ENCODE results near the gene MMP24OS. TPM values are rescaled to one million over a fixed set of nuclear protein-coding genes. Genes with fewer than 3 reads are reported as not detected.

The MMP24OS gene
- total RNA-seq, 1 donor from 2014 or later: 47.9 TPM

GRCh38 chr20:35305682-35306556 is 28.0 kb upstream of the MMP24OS start:
- H3K4me3 Mint-ChIP-seq: no peak overlapping the region
- peaks cover 28% of the 10 kb centered on the region for H3K36me3 Mint-ChIP-seq (ENCODE audit: low read depth)
- peak overlapping the region; percentile 41 for H3K27ac Mint-ChIP-seq
- ATAC-seq (ENCODE audit: low read depth) (peak; percentile 72), DNase-seq (no peak)
- no peak for TF ChIP-seq CTCF (IDR thresholded peaks at IDR 0.05)
- ChIA-PET CTCF (interaction anchor here (0.9 to 1.9 kb wide), 4 partner anchors 11 to 141 kb away, joined by 3 to 5 read pairs (median 4); no protein-coding TSS in a partner anchor), POLR2A (interaction anchor here (0.6 to 1.7 kb wide), 5 partner anchors 28 to 863 kb away, joined by 3 to 7 read pairs (median 3); partner anchors contain the start of gene MMP24OS)
- intact Hi-C loops (cut with micrococcal nuclease): no loop called here
- no peaks in the 10 kb centered on the region for H3K27me3 Mint-ChIP-seq
- H3K4me1 Mint-ChIP-seq: peaks cover 11% of the 10 kb centered on the region
- H3K9me3 Mint-ChIP-seq: no peaks in the 10 kb centered on the region

GRCh38 chr20:35304956-35305355 is 27.0 kb upstream of the MMP24OS start:
- ChIA-PET CTCF (interaction anchor here (0.6 to 2.4 kb wide), 4 partner anchors 12 to 142 kb away, joined by 3 to 14 read pairs (median 4); no protein-coding TSS in a partner anchor), POLR2A (interaction anchor here (0.6 to 1.7 kb wide), 4 partner anchors 27 to 610 kb away, joined by 3 to 7 read pairs (median 4); partner anchors contain the start of gene MMP24OS)
- Mint-ChIP-seq H3K9me3 (no peaks in the 10 kb centered on the region), H3K4me1 (peaks cover 11% of the 10 kb centered on the region), H3K27ac (no peak overlapping the region), H3K36me3 (ENCODE audit: low read depth) (peaks cover 24% of the 10 kb centered on the region), H3K27me3 (no peaks in the 10 kb centered on the region), H3K4me3 (no peak overlapping the region)
- no peak for TF ChIP-seq CTCF (IDR thresholded peaks at IDR 0.05)
- intact Hi-C loops (cut with micrococcal nuclease): loop anchor here (1.0 kb wide), 1 partner anchor 142 kb away; no protein-coding TSS in a partner anchor
- ATAC-seq (ENCODE audit: low read depth): no peak
- no peak for DNase-seq

DNA sequence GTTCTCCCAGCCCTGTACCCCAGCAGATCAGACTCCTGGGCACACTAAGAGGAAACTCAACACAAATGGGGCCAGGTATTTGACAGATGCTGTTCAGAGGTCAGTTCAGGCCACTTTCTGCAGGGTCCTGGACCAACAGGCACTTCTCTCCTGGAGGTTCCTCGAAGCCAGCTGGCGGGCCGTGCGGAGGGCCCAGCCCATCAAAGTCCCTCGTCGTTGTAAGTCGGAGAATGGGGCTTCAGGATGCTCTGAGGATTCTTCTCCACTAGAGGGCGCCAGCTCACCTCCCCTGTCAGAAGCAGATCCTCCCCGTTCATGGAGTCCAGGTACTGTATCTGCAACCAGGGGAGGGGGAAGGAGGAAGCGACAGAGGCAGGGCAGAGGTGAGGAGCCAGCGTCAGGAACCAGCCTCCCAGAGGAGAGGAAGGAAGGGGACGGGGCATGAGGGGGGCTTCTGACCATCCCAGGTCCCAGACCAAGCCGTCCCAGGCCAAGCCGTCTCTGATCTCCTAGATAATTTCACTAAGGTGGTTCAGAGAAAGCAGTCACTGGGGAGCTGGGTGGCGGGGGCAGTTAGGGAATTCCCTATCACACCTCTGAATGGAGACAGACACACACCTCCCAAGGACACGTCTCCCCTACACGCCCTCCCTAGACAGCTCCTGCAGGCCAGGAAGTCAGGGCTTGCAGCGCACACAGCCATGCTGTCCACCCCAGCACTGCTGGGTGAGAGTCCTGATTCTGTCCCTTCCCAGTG is 26.0 kb upstream of the MMP24OS start:
- peak; percentile 84 for ATAC-seq (ENCODE audit: low read depth)
- Mint-ChIP-seq H3K4me3 (no peak overlapping the region), H3K9me3 (no peaks in the 10 kb centered on the region), H3K4me1 (peaks cover 11% of the 10 kb centered on the region), H3K27me3 (no peaks in the 10 kb centered on the region), H3K36me3 (ENCODE audit: low read depth) (peaks cover 16% of the 10 kb centered on the region), H3K27ac (no peak overlapping the region)
- ChIA-PET POLR2A (interaction anchor here (0.6 to 1.1 kb wide), 2 partner anchors 20 to 510 kb away, joined by 3 to 10 read pairs; no protein-coding TSS in a partner anchor), CTCF (interaction anchor here (0.7 to 2.4 kb wide), 12 partner anchors 9 to 393 kb away, joined by 3 to 14 read pairs (median 4); no protein-coding TSS in a partner anchor)
- DNase-seq: peak; percentile 57
- intact Hi-C loops (cut with micrococcal nuclease): loop anchor here (1.0 to 2.0 kb wide), 4 partner anchors 19 to 143 kb away; partner anchors contain the start of gene EIF6
- peak; percentile 28 for TF ChIP-seq CTCF (IDR thresholded peaks at IDR 0.05)

- DNase-seq: no peak
- Mint-ChIP-seq H3K4me1 (peaks cover 11% of the 10 kb centered on the region), H3K4me3 (no peak overlapping the region), H3K9me3 (no peaks in the 10 kb centered on the region), H3K36me3 (ENCODE audit: low read depth) (peaks cover 16% of the 10 kb centered on the region), H3K27ac (no peak overlapping the region), H3K27me3 (no peaks in the 10 kb centered on the region)
- no peak for ATAC-seq (ENCODE audit: low read depth)
- CTCF ChIA-PET: interaction anchor here (0.7 to 2.4 kb wide), 11 partner anchors 8 to 392 kb away, joined by 3 to 14 read pairs (median 3); no protein-coding TSS in a partner anchor
- POLR2A ChIA-PET: interaction anchor here (0.6 to 1.1 kb wide), 2 partner anchors 19 to 511 kb away, joined by 3 to 10 read pairs; no protein-coding TSS in a partner anchor
- TF ChIP-seq CTCF (IDR thresholded peaks at IDR 0.05): no peak
- intact Hi-C loops (cut with micrococcal nuclease): loop anchor here (1.0 to 2.0 kb wide), 3 partner anchors 19 to 136 kb away; partner anchors contain the start of gene EIF6
These were observed 25.4 kb upstream of the MMP24OS start for GRCh38 chr20:35303382-35303734.
